ENCODE data around the gene HNRNPC.

The HNRNPC gene

DNA sequence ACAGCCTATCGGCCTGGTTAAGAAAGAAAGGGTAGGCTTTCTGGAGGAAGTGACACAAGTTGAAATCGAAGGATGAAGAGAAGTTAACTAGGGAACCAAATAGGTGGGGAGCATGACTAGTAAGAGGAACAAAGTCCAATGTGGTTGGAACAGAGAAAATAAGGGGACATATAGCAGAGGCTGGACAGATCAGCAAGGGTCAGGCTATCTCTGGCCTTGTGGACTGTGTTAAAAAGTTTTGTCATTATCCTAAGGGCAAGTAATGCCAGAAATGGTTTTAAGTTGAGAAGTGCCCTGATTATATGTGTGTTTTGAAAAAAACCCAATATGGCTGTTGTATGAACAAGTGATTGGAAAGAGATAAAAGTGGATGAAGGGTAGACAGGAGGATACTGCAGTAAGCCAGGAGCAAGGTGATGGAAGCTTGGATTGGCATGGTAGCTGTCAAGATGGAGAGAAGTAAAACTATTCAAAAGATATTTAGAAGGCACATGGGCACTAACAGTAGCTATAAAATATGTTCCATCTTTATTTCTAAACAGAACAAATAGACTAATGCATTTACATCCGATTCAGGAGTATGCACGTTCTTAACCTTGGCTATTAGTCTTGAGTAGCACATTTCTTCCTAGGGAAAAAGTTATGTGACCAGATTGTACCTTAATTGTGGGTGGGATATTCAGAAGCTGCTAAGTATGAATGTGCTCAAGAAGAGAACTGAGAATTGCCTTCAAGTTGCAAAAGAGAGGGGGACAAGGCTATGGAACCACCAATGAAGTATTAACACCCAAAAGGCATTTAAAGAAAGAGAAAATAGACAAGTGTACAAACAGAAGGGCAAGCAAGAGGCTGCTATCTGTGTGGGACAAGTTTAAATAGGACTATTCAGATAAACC is 66.5 kb downstream of the HNRNPC start:
- H3K27ac ChIP-seq (ENCODE audit: low read depth, low read length): no peak overlapping the region
- WGBS (ENCODE audit: extremely low coverage, insufficient coverage, low lambda C conversion rate): no CpG with 5 or more reads among the region's 4 CpGs
- no peaks in the 10 kb centered on the region for H3K36me3 ChIP-seq (ENCODE audit: control insufficient read depth, insufficient read depth, low read length)

DNA sequence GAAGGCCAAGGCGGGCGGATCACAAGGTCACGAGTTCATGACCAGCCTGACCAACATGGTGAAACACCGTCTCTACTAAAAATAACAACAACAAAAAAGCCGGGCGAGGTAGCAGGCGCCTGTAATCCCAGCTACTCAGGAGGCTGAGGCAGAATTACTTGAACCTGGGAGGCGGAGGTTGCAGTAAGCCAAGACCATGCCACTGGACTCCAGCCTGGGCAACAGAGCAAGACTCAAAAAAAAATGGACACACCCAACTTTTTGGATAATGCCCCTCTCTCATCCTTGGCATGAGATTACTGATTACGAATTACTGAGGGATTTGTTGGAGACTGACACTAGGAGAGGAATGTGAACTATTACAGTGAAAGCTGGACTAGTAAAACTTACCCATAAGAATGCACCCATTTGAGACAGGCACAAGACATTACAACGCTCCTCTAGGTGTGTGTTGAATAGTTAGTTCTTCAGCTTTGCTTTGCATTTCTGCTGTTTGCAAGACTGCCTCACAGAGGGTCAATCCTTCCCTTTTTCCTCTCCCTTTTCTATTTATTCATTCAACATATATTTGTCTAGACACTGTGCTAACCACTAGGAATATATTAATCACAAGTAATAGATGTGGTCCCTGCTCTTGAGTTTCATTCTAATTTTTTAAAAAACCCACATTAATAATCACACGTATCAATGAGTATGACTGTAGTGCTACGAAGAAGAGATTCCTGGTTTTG is 67.3 kb downstream of the HNRNPC start:
- no peaks in the 10 kb centered on the region for H3K79me2 ChIP-seq (ENCODE audit: control insufficient read depth, insufficient read depth, low read length)
- H3K23ac ChIP-seq (ENCODE audit: low read length): no peak overlapping the region
- no peak overlapping the region for H2BK15ac ChIP-seq (replicated peaks; ENCODE audit: low read depth)
- H2BK5ac ChIP-seq (ENCODE audit: low read length): no peak overlapping the region
- no peak overlapping the region for H2AK5ac ChIP-seq (ENCODE audit: low read length)
- H3K56ac ChIP-seq (ENCODE audit: low read length): no peak overlapping the region
- H3K4me3 ChIP-seq (ENCODE audit: low read length): no peak overlapping the region
- no peak overlapping the region for H3K18ac ChIP-seq (ENCODE audit: low read length)
- H4K5ac ChIP-seq (ENCODE audit: low read length): no peak overlapping the region
- H3K79me1 ChIP-seq (ENCODE audit: low read length): no peaks in the 10 kb centered on the region
- H3K9ac ChIP-seq (ENCODE audit: low read length): no peak overlapping the region
- H3K27ac ChIP-seq (ENCODE audit: low read depth, low read length): no peak overlapping the region
- H3K4me1 ChIP-seq (ENCODE audit: control insufficient read depth, low read depth, low read length): no peaks in the 10 kb centered on the region
- WGBS (ENCODE audit: extremely low coverage, insufficient coverage, low lambda C conversion rate): no CpG with 5 or more reads among the region's 12 CpGs
- H2BK120ac ChIP-seq (ENCODE audit: low read depth, low read length): no peak overlapping the region
- DNase-seq: no peak
- H3K4ac ChIP-seq (ENCODE audit: low read depth, low read length): no peak overlapping the region
- H3K36me3 ChIP-seq (ENCODE audit: control insufficient read depth, insufficient read depth, low read length): no peaks in the 10 kb centered on the region
- H3K27me3 ChIP-seq (ENCODE audit: insufficient read depth, low read length, poor library complexity): no peaks in the 10 kb centered on the region
- H3K4me2 ChIP-seq (ENCODE audit: low read length): no peak overlapping the region
- H4K8ac ChIP-seq (ENCODE audit: low read depth, low read length): no peak overlapping the region

More for the DNA sequence above, 66.5 kb downstream of the HNRNPC start:
- Histone ChIP-seq H3K79me1 (ENCODE audit: low read length) (no peaks in the 10 kb centered on the region), H2BK5ac (ENCODE audit: low read length) (no peak overlapping the region), H3K18ac (ENCODE audit: low read length) (no peak overlapping the region), H2BK15ac (replicated peaks; ENCODE audit: low read depth) (no peak overlapping the region), H3K4me1 (ENCODE audit: control insufficient read depth, low read depth, low read length) (no peaks in the 10 kb centered on the region), H3K23ac (ENCODE audit: low read length) (no peak overlapping the region), H2AK5ac (ENCODE audit: low read length) (no peak overlapping the region), H4K5ac (ENCODE audit: low read length) (no peak overlapping the region), H3K4me2 (ENCODE audit: low read length) (no peak overlapping the region), H2BK120ac (ENCODE audit: low read depth, low read length) (no peak overlapping the region), H3K27me3 (ENCODE audit: insufficient read depth, low read length, poor library complexity) (no peaks in the 10 kb centered on the region), H3K79me2 (ENCODE audit: control insufficient read depth, insufficient read depth, low read length) (no peaks in the 10 kb centered on the region), H3K56ac (ENCODE audit: low read length) (no peak overlapping the region), H4K8ac (ENCODE audit: low read depth, low read length) (no peak overlapping the region), H3K9ac (ENCODE audit: low read length) (no peak overlapping the region), H3K4me3 (ENCODE audit: low read length) (no peak overlapping the region), H3K4ac (ENCODE audit: low read depth, low read length) (no peak overlapping the region)
- no peak for DNase-seq

DNA sequence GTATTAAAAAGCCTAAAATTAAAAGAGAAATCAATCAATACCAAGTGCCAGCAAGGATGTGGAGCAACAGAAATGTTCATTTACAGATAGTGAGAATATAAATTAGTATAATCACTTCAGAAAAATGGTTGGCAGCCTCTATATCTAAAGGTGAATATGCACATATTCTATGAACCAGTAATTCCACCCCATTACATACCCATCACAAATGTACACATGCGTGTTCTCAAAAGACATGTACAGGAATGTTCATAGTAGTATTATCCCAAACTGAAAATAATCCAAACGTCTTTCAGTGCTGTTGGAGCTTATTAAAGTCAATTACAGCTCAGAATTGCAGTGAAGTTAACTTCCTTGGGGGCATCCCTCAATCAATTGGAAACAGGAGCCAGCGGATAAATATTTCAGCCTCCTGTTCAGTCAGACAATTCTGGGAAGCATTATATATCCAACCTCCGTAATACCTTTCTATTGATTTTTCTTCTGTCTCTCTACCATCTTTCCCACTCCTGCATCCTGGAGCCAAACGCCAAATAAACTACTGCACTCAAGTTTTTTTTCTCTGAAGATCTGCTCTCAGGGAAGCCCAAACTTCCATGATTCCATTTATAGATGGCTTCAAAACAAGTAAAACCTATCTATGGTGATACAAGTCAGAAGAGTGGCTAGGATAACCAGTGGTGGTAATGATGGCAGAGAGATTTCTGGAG is 68.3 kb downstream of the HNRNPC start:
- H3K9ac ChIP-seq (ENCODE audit: low read length): no peak overlapping the region
- H3K36me3 ChIP-seq (ENCODE audit: control insufficient read depth, insufficient read depth, low read length): no peaks in the 10 kb centered on the region
- H2BK120ac ChIP-seq (ENCODE audit: low read depth, low read length): no peak overlapping the region
- no peak overlapping the region for H2BK5ac ChIP-seq (ENCODE audit: low read length)
- H3K4ac ChIP-seq (ENCODE audit: low read depth, low read length): no peak overlapping the region
- no peak overlapping the region for H3K27ac ChIP-seq (ENCODE audit: low read depth, low read length)
- H3K56ac ChIP-seq (ENCODE audit: low read length): no peak overlapping the region
- H3K79me1 ChIP-seq (ENCODE audit: low read length): no peaks in the 10 kb centered on the region
- H3K18ac ChIP-seq (ENCODE audit: low read length): no peak overlapping the region
- H2BK15ac ChIP-seq (replicated peaks; ENCODE audit: low read depth): no peak overlapping the region
- H3K4me3 ChIP-seq (ENCODE audit: low read length): no peak overlapping the region
- H4K8ac ChIP-seq (ENCODE audit: low read depth, low read length): no peak overlapping the region
- no peaks in the 10 kb centered on the region for H3K4me1 ChIP-seq (ENCODE audit: control insufficient read depth, low read depth, low read length)
- no peaks in the 10 kb centered on the region for H3K27me3 ChIP-seq (ENCODE audit: insufficient read depth, low read length, poor library complexity)
- no peak overlapping the region for H3K23ac ChIP-seq (ENCODE audit: low read length)
- DNase-seq: no peak
- no peak overlapping the region for H4K5ac ChIP-seq (ENCODE audit: low read length)
- H3K79me2 ChIP-seq (ENCODE audit: control insufficient read depth, insufficient read depth, low read length): no peaks in the 10 kb centered on the region
- H3K4me2 ChIP-seq (ENCODE audit: low read length): no peak overlapping the region
- no peak overlapping the region for H2AK5ac ChIP-seq (ENCODE audit: low read length)
- WGBS (ENCODE audit: extremely low coverage, insufficient coverage, low lambda C conversion rate): no CpG with 5 or more reads among the region's 5 CpGs

DNA sequence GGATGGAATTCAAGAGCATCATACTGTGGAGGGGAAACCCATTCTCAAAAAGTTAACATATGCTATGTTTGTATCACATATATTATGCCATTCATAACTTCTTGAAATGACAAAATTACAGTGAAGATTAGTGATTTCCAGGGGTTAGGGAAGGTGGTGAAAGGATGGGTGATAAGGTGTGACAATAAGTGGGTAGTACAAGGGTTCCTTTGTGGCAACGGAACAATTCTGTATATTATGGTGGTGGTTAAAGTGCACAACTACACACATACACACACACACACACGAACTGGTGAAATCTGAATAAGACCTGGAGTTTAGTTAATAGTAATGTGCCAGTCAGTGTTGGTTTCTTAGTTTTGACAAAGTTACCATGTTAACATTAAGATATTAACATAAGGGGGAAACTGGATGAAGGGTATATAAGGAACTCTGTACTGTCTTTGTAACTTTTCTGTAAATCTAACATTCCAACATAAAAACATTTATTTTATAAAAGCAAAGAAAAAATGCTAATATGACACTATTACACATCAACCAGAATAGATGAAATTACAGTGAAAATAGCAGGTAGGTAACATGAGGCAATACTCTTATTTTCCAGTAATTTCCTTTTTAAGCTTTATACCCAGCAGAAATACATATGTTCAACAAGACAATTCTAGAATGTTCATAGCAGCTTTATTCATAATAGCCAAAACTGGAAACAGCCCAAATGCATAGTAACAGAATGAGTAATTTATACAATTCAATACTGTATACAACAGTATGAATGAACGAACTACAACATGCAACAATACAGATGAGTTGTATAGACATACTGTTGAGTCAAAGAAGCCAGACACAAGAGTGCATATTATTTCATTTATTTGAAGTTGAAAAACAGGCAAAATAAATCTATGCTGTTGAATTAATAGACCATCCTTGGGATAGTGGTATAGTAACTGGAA is 69.4 kb downstream of the HNRNPC start:
- H3K4me1 ChIP-seq (ENCODE audit: control insufficient read depth, low read depth, low read length): no peaks in the 10 kb centered on the region
- no peaks in the 10 kb centered on the region for H3K36me3 ChIP-seq (ENCODE audit: control insufficient read depth, insufficient read depth, low read length)
- H2AK5ac ChIP-seq (ENCODE audit: low read length): no peak overlapping the region
- H3K56ac ChIP-seq (ENCODE audit: low read length): no peak overlapping the region
- no peak overlapping the region for H2BK5ac ChIP-seq (ENCODE audit: low read length)
- H3K27me3 ChIP-seq (ENCODE audit: insufficient read depth, low read length, poor library complexity): no peaks in the 10 kb centered on the region
- no peak overlapping the region for H3K4me2 ChIP-seq (ENCODE audit: low read length)
- H3K9ac ChIP-seq (ENCODE audit: low read length): no peak overlapping the region
- no peak overlapping the region for H4K8ac ChIP-seq (ENCODE audit: low read depth, low read length)
- no CpG with 5 or more reads among the region's 3 CpGs for WGBS (ENCODE audit: extremely low coverage, insufficient coverage, low lambda C conversion rate)
- no peak overlapping the region for H3K18ac ChIP-seq (ENCODE audit: low read length)
- no peak for DNase-seq
- no peak overlapping the region for H3K4ac ChIP-seq (ENCODE audit: low read depth, low read length)
- H3K4me3 ChIP-seq (ENCODE audit: low read length): no peak overlapping the region
- no peaks in the 10 kb centered on the region for H3K79me1 ChIP-seq (ENCODE audit: low read length)
- H4K5ac ChIP-seq (ENCODE audit: low read length): no peak overlapping the region
- no peak overlapping the region for H2BK120ac ChIP-seq (ENCODE audit: low read depth, low read length)
- H3K27ac ChIP-seq (ENCODE audit: low read depth, low read length): no peak overlapping the region
- H3K23ac ChIP-seq (ENCODE audit: low read length): no peak overlapping the region
- H2BK15ac ChIP-seq (replicated peaks; ENCODE audit: low read depth): no peak overlapping the region
- H3K79me2 ChIP-seq (ENCODE audit: control insufficient read depth, insufficient read depth, low read length): no peaks in the 10 kb centered on the region

DNA sequence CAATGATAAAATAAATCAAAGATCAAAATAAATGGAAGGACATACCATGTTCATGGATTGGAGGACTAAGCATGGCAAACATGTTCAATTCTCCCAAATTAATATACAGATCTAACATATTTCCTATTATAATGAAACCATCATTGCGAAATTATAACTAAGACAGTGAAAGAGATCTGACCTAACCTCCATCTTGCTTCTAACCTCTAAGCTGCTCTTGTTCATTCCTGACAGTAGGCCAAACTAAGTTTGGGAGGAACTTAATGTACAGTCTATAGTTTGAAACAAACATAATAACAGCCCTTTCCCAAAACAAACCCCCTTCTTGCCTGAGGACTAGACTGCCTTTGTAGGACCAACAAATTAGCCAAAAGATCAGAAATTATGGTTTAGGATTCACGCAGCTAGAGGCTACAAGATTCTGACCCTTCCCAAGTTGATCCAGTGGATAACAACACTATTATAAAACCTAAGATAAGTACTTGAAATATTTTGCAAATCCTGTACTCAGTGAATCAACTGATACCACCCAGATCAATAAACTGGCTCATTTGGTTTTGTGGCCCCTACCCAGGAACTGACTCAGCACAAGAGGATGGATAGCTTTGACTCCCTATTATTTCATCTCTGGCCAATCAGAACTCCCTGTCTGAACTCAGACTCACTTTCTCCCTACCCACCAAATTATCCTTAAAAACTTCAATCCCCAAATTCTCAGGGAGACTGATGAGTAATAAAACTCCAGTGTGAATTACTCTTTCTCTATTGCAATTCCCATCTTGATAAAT is 71.6 kb downstream of the HNRNPC start:
- Histone ChIP-seq H3K79me2 (ENCODE audit: control insufficient read depth, insufficient read depth, low read length) (no peaks in the 10 kb centered on the region), H2BK120ac (ENCODE audit: low read depth, low read length) (no peak overlapping the region), H3K9ac (ENCODE audit: low read length) (no peak overlapping the region), H4K8ac (ENCODE audit: low read depth, low read length) (no peak overlapping the region), H4K5ac (ENCODE audit: low read length) (no peak overlapping the region), H3K4ac (ENCODE audit: low read depth, low read length) (no peak overlapping the region), H3K27me3 (ENCODE audit: insufficient read depth, low read length, poor library complexity) (no peaks in the 10 kb centered on the region), H3K79me1 (ENCODE audit: low read length) (no peaks in the 10 kb centered on the region), H3K36me3 (ENCODE audit: control insufficient read depth, insufficient read depth, low read length) (no peaks in the 10 kb centered on the region), H3K4me2 (ENCODE audit: low read length) (no peak overlapping the region), H3K18ac (ENCODE audit: low read length) (no peak overlapping the region), H3K23ac (ENCODE audit: low read length) (no peak overlapping the region), H3K56ac (ENCODE audit: low read length) (no peak overlapping the region), H3K4me1 (ENCODE audit: control insufficient read depth, low read depth, low read length) (no peaks in the 10 kb centered on the region), H3K4me3 (ENCODE audit: low read length) (no peak overlapping the region), H2AK5ac (ENCODE audit: low read length) (no peak overlapping the region), H2BK15ac (replicated peaks; ENCODE audit: low read depth) (no peak overlapping the region), H3K27ac (ENCODE audit: low read depth, low read length) (no peak overlapping the region), H2BK5ac (ENCODE audit: low read length) (no peak overlapping the region)
- WGBS (ENCODE audit: extremely low coverage, insufficient coverage, low lambda C conversion rate): no CpG with 5 or more reads among the region's 2 CpGs
- no peak for DNase-seq

Data from mesendoderm (in vitro differentiated cells).